Rectal smooth muscle tissue (tissue), 1 donor: ENCODE data around the gene SELENOO.

ENCODE experiments used
- H3K27ac ChIP-seq: one replicate; pipeline ENCODE4 v1.7.0; 2013; ENCODE audit warnings: low read depth, low read length, inconsistent platforms
- H3K27me3 ChIP-seq: one replicate; pipeline ENCODE4 v1.7.0; 2013; ENCODE audit warnings: low read length; ENCODE audit not compliant: control insufficient read depth, insufficient read depth
- H3K36me3 ChIP-seq: one replicate; pipeline ENCODE4 v1.7.0; 2013; ENCODE audit warnings: low read length; ENCODE audit not compliant: control insufficient read depth, insufficient read depth
- H3K4me1 ChIP-seq: one replicate; pipeline ENCODE4 v1.7.0; 2013; ENCODE audit warnings: low read length; ENCODE audit not compliant: control insufficient read depth, insufficient read depth
- H3K4me3 ChIP-seq: one replicate; pipeline ENCODE4 v1.7.0; 2013; ENCODE audit warnings: low read length
- H3K9ac ChIP-seq: one replicate; pipeline ENCODE4 v1.7.0; 2013; ENCODE audit warnings: low read length

SELENOO gene

GRCh38 chr22:50200461-50201190 is at the start of gene SELENOO:
Gene SELENOO (plus strand): TSS chr22:50201011. CDS start chr22:50201037, 26 bp downstream.
- peak within 1 kb of the TSS; percentile 62 for H3K9ac ChIP-seq
- no peaks in the 10 kb centered on the region for H3K27me3 ChIP-seq
- H3K36me3 ChIP-seq = no peaks in the 10 kb centered on the region
- peak within 1 kb of the TSS; percentile 73 for H3K4me3 ChIP-seq
- peaks cover 13% of the 10 kb centered on the region for H3K4me1 ChIP-seq
- peak within 1 kb of the TSS; percentile 59 for H3K27ac ChIP-seq

GRCh38 chr22:50151571-50152537 is 49.0 kb upstream of the SELENOO start:
- Histone ChIP-seq H3K9ac (no peak overlapping the region), H3K36me3 (no peaks in the 10 kb centered on the region), H3K27me3 (no peaks in the 10 kb centered on the region), H3K4me1 (no peaks in the 10 kb centered on the region), H3K27ac (no peak overlapping the region), H3K4me3 (no peak overlapping the region)

- H3K4me3 ChIP-seq = no peak overlapping the region
- no peak overlapping the region for H3K9ac ChIP-seq
- no peaks in the 10 kb centered on the region for H3K36me3 ChIP-seq
- no peak overlapping the region for H3K27ac ChIP-seq
- no peaks in the 10 kb centered on the region for H3K4me1 ChIP-seq
- no peaks in the 10 kb centered on the region for H3K27me3 ChIP-seq
Measured at GRCh38 chr22:50153056-50153755, 47.6 kb upstream of the SELENOO start.

GRCh38 chr22:50153756-50154140 is 47.1 kb upstream of the SELENOO start:
- no peak overlapping the region for H3K9ac ChIP-seq
- no peak overlapping the region for H3K27ac ChIP-seq
- no peaks in the 10 kb centered on the region for H3K27me3 ChIP-seq
- no peak overlapping the region for H3K4me3 ChIP-seq
- no peaks in the 10 kb centered on the region for H3K4me1 ChIP-seq
- no peaks in the 10 kb centered on the region for H3K36me3 ChIP-seq

GRCh38 chr22:50157709-50158375 is 43.0 kb upstream of the SELENOO start:
- no peak overlapping the region for H3K9ac ChIP-seq
- H3K4me1 ChIP-seq = no peaks in the 10 kb centered on the region
- no peak overlapping the region for H3K27ac ChIP-seq
- no peak overlapping the region for H3K4me3 ChIP-seq
- H3K27me3 ChIP-seq = no peaks in the 10 kb centered on the region
- no peaks in the 10 kb centered on the region for H3K36me3 ChIP-seq

GRCh38 chr22:50160947-50161346 is 39.9 kb upstream of the SELENOO start:
- Histone ChIP-seq H3K27ac (no peak overlapping the region), H3K27me3 (no peaks in the 10 kb centered on the region), H3K4me3 (no peak overlapping the region), H3K4me1 (no peaks in the 10 kb centered on the region), H3K9ac (no peak overlapping the region), H3K36me3 (no peaks in the 10 kb centered on the region)

- Histone ChIP-seq H3K4me1 (no peaks in the 10 kb centered on the region), H3K36me3 (no peaks in the 10 kb centered on the region), H3K27ac (no peak overlapping the region), H3K9ac (no peak overlapping the region), H3K27me3 (no peaks in the 10 kb centered on the region), H3K4me3 (no peak overlapping the region)
Measured at GRCh38 chr22:50161508-50162390, 39.1 kb upstream of the SELENOO start.

GRCh38 chr22:50162391-50162956 is 38.3 kb upstream of the SELENOO start:
- Histone ChIP-seq H3K9ac (no peak overlapping the region), H3K36me3 (no peaks in the 10 kb centered on the region), H3K4me1 (no peaks in the 10 kb centered on the region), H3K4me3 (no peak overlapping the region), H3K27me3 (no peaks in the 10 kb centered on the region), H3K27ac (no peak overlapping the region)

- no peak overlapping the region for H3K4me3 ChIP-seq
- no peak overlapping the region for H3K27ac ChIP-seq
- peaks cover 4% of the 10 kb centered on the region for H3K27me3 ChIP-seq
- no peaks in the 10 kb centered on the region for H3K4me1 ChIP-seq
- no peaks in the 10 kb centered on the region for H3K36me3 ChIP-seq
- H3K9ac ChIP-seq = no peak overlapping the region
Measured at GRCh38 chr22:50165436-50166123, 35.2 kb upstream of the SELENOO start.

- H3K27ac ChIP-seq = no peak overlapping the region
- H3K36me3 ChIP-seq = no peaks in the 10 kb centered on the region
- H3K27me3 ChIP-seq = peaks cover 17% of the 10 kb centered on the region
- H3K4me1 ChIP-seq = no peaks in the 10 kb centered on the region
- H3K9ac ChIP-seq = no peak overlapping the region
- no peak overlapping the region for H3K4me3 ChIP-seq
Measured at GRCh38 chr22:50167689-50168489, 32.9 kb upstream of the SELENOO start.
